GM18520 (cell line): ENCODE measurements around the gene CCDC78.
"Not testable (repeated sequence)": the region's sequence is repeated elsewhere in the genome, so short reads cannot be mapped to it uniquely, and the experiment has no call there.

Source experiments
- ATAC-seq: cut with Tn5 transposase; IDR thresholded peaks from one replicate; pipeline ENCODE4 v1.9.1; 2021; ENCODE audit not compliant: unreplicated experiment

The CCDC78 gene

DNA sequence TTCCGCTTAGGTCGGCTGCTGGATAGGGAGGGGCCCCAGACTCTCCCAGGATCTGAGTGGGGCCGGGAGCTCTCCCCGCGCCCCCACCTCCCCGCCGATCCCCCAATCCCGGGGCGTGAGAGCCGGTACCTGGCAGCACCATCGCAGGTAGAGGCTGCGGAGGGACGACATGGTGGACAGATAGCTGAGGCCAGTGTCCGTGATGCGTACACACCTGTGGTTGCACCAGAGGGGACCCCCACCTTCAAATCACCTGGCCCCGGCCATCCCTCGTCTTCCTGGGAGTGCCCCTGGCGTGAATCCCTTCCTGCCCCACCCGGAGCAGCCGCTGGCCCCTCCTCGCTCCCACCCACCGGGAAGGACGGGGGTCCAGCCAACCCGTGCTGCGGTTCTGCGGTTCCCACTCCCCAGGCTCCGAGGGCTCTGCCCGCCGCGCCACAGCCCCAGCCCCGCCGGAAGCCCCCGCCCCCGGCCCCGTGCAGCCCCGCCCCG, 31.3 kb downstream of the CCDC78 start:
- no peak for ATAC-seq

GRCh38 chr16:694187-694862, 31.9 kb downstream of the CCDC78 start:
- no peak for ATAC-seq

DNA sequence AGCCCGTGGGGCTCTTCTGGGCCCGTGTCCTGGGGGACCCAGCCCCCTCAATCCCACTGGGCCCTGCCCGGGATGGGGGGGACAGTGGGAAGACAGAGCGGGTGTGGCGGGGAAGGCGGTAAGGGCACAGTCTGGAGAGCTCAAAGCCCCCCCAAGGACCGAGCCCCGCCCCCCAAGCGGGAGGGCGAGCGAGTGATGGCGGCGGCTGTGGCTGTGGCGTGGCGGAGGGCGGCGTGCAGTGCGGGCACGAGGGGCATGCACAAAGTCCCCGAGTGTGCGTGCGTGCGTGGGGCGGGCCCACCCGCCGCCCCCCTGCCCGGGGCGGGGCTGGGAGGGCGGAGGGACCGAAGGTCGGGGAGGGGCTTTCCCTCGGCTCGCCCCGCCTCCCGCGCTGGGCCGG, 32.5 kb downstream of the CCDC78 start:
- ATAC-seq, result no peak

GRCh38 chr16:693364-693763, 32.9 kb downstream of the CCDC78 start:
- no peak for ATAC-seq

GRCh38 chr16:692356-693108, 33.7 kb downstream of the CCDC78 start:
- ATAC-seq, result no peak

DNA sequence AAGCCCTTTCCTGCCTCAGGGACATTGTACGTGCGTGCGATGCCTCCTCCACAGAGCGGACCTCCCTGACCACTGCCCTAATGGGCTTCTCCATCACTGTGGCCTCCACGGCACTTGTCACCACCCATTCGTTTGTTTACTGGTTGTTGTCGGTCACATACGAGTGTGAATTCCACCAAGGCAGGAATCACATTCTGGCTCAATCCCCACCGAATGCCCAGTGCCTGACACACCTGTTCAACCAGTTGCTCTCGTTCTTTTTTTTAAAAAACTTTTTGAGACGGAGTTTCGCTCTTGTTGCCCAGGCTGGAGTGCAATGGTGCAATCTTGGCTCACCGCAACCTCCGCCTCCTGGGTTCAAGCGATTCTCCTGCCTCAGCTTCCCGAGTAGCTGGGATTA, 35.0 kb downstream of the CCDC78 start:
- not testable (repeated sequence) for ATAC-seq

DNA sequence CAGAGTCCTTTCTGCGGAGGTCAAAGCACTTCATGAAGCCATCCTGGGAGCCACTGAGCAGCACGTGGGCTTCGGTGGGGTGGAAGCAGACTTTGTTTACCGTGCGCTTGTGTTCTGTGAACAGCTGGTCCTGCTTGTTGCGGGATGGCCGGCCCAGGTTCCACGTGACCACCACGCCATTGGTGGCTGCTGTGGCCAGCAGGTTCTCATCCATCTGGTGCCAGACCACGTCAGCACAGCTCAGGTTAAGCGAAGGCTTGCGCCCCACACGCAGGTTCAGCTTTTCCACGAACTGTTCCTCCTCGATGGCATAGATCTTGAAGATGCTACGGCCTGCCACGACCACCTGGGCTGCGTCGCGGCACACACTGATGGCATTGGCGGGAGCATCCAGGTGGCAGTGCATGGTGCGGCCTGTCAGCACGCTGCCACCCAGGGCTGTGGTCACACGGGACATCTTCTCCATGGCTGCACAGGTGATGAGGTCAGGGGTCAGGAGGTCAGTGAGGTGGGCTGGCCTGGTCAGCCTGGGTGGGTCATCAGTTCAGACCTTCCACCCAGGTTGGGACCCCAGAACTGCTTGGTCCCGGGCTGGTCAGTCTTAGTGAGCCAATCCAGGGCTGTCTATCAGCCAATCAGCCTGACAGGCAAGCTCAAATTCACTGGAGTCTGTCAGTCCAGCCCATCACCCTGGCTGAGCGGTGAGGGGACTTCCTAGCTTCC, 36.9 kb downstream of the CCDC78 start:
- ATAC-seq, result no peak

- ATAC-seq, result no peak
Measured at GRCh38 chr16:687499-687898, 38.7 kb downstream of the CCDC78 start.

- ATAC-seq, result no peak
Measured at GRCh38 chr16:686459-687260, 39.6 kb downstream of the CCDC78 start.

- no peak for ATAC-seq
Measured at GRCh38 chr16:685967-686366, 40.3 kb downstream of the CCDC78 start.

DNA sequence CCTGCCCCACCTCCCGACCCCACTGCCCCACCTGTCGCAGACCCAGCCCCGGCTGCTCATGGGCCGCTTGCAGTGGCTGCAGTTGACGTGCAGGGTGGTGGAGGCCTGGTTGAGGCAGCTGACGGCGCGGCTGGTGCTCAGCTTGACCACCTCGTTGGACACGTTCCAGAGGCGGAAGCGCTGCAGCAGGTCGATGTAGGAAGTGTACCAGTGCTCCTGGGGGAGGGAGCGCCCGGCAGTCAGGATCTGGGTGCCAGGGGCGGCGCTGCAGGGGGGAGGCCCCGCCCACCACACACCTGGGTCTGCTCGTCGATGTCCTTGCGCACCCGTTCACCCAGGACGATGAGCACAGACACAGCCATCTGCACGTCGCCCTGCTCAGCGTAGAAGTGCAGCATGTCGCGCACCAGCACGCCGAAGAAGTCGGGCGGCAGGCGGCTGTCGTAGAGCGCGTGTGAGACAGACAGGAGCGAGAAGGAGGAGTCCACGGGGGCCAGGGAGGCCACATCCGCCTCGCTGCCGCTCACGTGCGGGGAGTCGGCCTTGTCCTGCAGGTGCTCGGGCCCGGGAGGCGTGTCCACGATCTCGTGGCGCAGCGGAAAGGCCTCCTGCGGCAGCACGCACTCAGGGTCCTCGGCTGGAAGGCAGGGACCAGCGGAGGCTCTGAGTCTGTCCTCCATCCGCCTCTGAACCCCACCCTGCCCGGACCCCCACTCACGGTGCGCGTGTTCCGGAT, 41.1 kb downstream of the CCDC78 start:
- no peak for ATAC-seq

DNA sequence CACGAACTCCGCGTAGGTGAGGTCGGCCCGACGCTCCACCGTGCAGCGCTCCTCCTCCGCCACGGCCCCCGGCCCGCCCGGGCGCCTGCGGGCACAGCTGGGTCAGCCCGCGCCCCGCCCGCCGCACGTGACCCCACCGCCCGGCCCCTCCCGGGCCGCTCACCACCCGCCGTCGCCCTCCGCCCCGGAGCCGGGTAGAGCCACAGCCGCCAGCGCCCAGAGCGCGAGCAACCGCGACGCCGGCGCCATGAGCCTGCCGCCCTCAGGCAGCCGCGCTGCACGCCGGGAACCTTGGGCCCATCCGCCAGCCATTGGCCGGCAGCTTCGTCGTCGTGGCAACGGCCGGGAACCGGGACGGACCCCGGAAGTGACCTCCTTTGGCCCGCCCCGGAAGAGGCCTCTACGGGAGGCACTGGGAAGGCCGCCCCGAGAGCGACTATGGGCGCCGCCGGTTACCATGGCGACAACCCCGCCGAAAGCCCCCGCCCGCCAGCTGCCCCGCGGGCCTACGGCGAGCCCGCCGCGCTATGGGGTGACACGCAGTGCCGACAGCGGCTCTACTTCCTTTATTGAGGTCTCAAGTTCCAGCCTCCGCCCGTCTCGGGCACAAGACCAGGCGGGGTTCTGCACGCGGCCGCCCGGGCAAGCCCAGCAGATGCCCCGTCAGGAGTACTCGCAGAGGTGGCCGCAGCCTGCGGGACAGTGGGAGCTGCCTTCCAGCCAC, 42.0 kb downstream of the CCDC78 start, which contains the start of gene JMJD8:
JMJD8 (minus strand) TSS at position 264 of the 724 bp plus-strand sequence; CDS start at position 249, 15 bp downstream.
- ATAC-seq, result peak; percentile 70

DNA sequence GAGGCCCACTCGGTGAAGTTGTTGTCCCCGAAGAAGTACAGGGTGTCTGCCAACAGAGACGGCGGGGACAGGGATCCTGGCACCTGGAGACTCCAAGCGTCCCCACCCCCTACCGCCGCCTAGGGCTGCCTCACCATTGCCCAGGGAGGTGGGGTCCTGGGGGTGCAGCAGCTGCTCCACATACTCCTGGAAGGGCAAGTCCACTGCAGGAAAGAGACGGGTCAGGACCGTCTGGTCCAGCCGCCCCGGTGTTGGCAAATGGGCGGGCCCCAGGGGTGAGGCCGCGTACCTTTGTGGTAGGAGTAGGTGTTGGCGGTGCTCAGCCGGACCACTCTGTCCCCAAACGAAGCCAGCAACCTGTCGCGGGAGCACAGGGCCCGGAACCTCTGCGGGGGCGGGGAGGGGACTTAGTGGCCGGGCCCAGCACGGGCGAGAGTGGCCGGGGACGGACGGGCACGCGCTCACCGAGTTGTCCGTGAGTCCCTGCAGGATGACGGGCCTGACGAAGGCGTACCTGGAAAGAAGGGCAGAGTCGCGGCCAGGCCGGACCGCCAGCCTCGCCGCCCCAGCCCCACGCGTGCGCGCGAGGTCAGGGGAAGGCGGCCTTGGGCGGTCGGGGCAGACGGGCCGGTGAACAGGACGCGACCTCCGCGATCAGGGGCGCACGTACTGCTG, 42.7 kb downstream of the CCDC78 start:
- ATAC-seq, result no peak

- no peak for ATAC-seq
Measured at GRCh38 chr16:682493-683395, 43.5 kb downstream of the CCDC78 start.

DNA sequence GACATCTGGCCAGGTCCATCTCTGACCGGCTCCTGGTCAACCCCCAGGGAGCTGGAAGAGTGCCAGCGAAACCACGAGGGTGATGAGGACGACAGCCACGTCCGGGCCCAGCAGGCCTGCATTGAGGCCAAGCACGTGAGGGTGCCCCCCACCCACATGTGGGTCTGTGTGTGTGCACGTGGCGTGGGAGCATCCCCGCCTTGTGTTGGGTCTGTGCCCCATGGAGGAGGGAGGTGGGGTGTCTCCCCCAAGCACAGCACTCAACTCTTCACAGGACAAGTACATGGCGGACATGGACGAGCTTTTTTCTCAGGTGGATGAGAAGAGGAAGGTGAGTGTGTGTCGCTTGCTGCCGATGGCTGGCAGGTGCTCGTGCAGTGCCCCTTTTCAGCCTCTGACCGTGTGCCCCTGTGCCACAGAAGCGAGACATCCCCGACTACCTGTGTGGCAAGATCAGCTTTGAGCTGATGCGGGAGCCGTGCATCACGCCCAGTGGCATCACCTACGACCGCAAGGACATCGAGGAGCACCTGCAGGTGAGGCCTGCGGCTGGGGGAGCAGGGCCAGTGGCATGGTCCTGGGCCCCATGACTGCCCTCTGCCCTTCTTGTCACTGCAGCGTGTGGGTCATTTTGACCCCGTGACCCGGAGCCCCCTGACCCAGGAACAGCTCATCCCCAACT, 44.4 kb downstream of the CCDC78 start:
- ATAC-seq, result no peak

DNA sequence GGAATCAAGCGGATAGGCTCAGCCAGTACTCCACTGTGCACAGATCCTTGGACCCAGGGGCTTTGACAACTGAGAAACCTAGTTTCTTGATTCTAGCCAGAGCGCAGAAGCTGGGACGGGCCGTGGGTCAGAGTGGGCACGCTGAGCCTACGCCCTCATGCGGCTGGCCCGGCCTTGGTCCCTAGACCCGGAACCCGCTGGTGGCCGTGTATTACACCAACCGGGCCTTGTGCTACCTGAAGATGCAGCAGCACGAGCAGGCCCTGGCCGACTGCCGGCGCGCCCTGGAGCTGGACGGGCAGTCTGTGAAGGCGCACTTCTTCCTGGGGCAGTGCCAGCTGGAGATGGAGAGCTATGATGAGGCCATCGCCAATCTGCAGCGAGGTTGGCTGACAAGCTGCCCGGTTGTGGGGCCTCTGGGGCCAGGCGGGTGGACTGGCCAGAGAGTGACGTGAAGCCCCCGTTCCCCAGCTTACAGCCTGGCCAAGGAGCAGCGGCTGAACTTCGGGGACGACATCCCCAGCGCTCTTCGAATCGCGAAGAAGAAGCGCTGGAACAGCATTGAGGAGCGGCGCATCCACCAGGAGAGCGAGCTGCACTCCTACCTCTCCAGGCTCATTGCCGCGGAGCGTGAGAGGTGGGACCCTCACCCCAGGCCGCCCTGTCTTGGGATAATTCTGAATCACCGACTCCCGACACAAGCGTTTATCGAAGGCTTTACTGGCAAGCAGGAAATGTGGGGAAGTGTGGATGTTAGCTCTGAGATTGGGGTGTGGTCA, 45.1 kb downstream of the CCDC78 start:
- no peak for ATAC-seq

DNA sequence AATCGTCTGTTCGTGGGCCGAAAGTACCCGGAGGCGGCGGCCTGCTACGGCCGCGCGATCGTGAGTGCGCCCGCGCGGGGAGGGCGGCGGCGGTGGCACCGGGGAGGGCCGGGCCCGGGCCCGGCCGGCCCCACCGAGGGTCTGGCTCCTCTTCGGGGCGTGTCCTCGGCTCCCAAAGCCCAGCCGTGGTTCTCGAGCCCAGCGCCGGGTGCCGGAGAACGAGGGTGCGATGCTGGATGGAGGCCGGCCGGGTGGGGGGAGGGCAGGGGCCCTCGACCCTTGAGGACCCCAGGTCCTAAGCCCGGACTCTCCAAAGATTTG, 45.7 kb downstream of the CCDC78 start:
- no peak for ATAC-seq
